H1 (cell line): Measurements from ENCODE around the gene RALGAPA2. TPM values are rescaled to one million over a fixed set of nuclear protein-coding genes. Genes with fewer than 3 reads are reported as not detected.

Source experiments
- CTCF ChIA-PET: fragments of 300-600 bp; sonication (Branson Sonifier 250); formaldehyde crosslinking; loops from one replicate; lab custom pipeline; 2021; ENCODE audit not compliant: partially characterized antibody; lab: Charles Lee
- POLR2A ChIA-PET: fragments of 300-600 bp; sonication (Branson Sonifier 250); formaldehyde crosslinking; loops from one replicate; lab custom pipeline; 2021; ENCODE audit warnings: inconsistent platforms; ENCODE audit not compliant: partially characterized antibody; lab: Charles Lee
- DNase-seq, 2 experiments: peaks; one replicate each; pipeline versions ENCODE4 v3.0.0 to v3.0.0-alpha.2; 2010 to 2022; ENCODE audit warnings: low spot score in 2 of 2, low read depth in 1 of 2, mixed read lengths in 1 of 2
- FAIRE-seq: peaks from 2 replicates; lab custom pipeline; 2011; peaks lifted over from hg19 to GRCh38; lab: Jason Lieb, UNC
- H2AFZ ChIP-seq: 2 replicates; pipeline ENCODE4 v1.8.1; 2012; ENCODE audit warnings: low read length, inconsistent platforms
- H2AK5ac ChIP-seq: 2 replicates; pipeline ENCODE4 v1.6.1; 2013; ENCODE audit warnings: low read depth, low read length
- H2BK120ac ChIP-seq: replicated peaks from 2 replicates; pipeline ENCODE3; 2013; ENCODE audit warnings: low read depth, low read length, inconsistent platforms
- H2BK12ac ChIP-seq: 2 replicates; pipeline ENCODE4 v1.6.1; 2013; ENCODE audit warnings: low read depth, low read length
- H2BK15ac ChIP-seq: 2 replicates; pipeline ENCODE4 v1.6.1; 2013; ENCODE audit warnings: low read length
- H2BK20ac ChIP-seq: 2 replicates; pipeline ENCODE4 v1.6.1; 2013; ENCODE audit warnings: low read length
- H2BK5ac ChIP-seq: 2 replicates; pipeline ENCODE4 v1.6.1; 2013; ENCODE audit warnings: low read depth, low read length
- H3K14ac ChIP-seq: 2 replicates; pipeline ENCODE4 v1.6.1; 2013; ENCODE audit warnings: inconsistent platforms; ENCODE audit not compliant: insufficient read length
- H3K18ac ChIP-seq: 2 replicates; pipeline ENCODE4 v1.6.1; 2013; ENCODE audit warnings: low read length; ENCODE audit errors: extremely low read depth
- H3K23ac ChIP-seq: 2 replicates; pipeline ENCODE4 v1.6.1; 2013; ENCODE audit warnings: inconsistent platforms; ENCODE audit not compliant: insufficient read length
- H3K23me2 ChIP-seq: 2 replicates; pipeline ENCODE4 v1.6.1; 2013; ENCODE audit warnings: low read depth, low read length
- H3K27ac ChIP-seq: 2 replicates; pipeline ENCODE4 v1.6.1; 2011; ENCODE audit warnings: low read depth, low read length, inconsistent platforms
- H3K27me3 ChIP-seq, 4 experiments: replicated peaks in 1 of 4; 1 replicate in 1 of 4; 2 replicates in 3 of 4; pipeline versions ENCODE4 v1.6.1 to v1.8.1; 2011 to 2013; ENCODE audit warnings: low read length in 3 of 4, mild to moderate bottlenecking in 3 of 4, inconsistent platforms in 2 of 4, mixed read lengths in 2 of 4, moderate library complexity in 1 of 4; ENCODE audit not compliant: control insufficient read depth in 3 of 4, insufficient read depth in 3 of 4; ENCODE audit errors: extremely low read depth in 1 of 4
- H3K36me3 ChIP-seq, 4 experiments: 2 replicates each; pipeline versions ENCODE4 v1.6.1 to v1.8.1; 2011 to 2013; ENCODE audit warnings: mild to moderate bottlenecking in 4 of 4, low read length in 3 of 4, moderate library complexity in 2 of 4, control low read depth in 1 of 4, inconsistent platforms in 1 of 4; ENCODE audit not compliant: insufficient read depth in 4 of 4, control insufficient read depth in 2 of 4
- H3K4ac ChIP-seq: replicated peaks from 2 replicates; pipeline ENCODE3; 2013; ENCODE audit warnings: low read length, low read depth, mixed read lengths, inconsistent platforms; ENCODE audit not compliant: insufficient read length
- H3K4me1 ChIP-seq, 4 experiments: replicated peaks in 1 of 4; 1 replicate in 1 of 4; 2 replicates in 3 of 4; pipeline versions ENCODE4 v1.6.1 to v1.8.1; 2011 to 2013; ENCODE audit warnings: low read length in 3 of 4, inconsistent platforms in 2 of 4, mixed read lengths in 1 of 4; ENCODE audit not compliant: insufficient read depth in 4 of 4, control insufficient read depth in 3 of 4
- H3K4me2 ChIP-seq, 2 experiments: 2 replicates each; pipeline versions ENCODE4 v1.6.1 to v1.8.1; 2011 to 2013; ENCODE audit warnings: low read depth in 2 of 2, low read length in 2 of 2, control low read depth in 1 of 2, inconsistent platforms in 1 of 2, mild to moderate bottlenecking in 1 of 2; ENCODE audit not compliant: insufficient read depth in 1 of 2
- H3K4me3 ChIP-seq, 4 experiments: fragments of 200-600, 300-600 bp in 1 of 4; sonication (generic), shearing (Covaris generic), sonication (Bioruptor Twin) in 1 of 4; 2 replicates each; pipeline versions ENCODE4 v1.5.1 to v1.8.1; 2011 to 2016; ENCODE audit warnings: low read length in 4 of 4, low read depth in 3 of 4, control low read depth in 2 of 4, inconsistent platforms in 2 of 4, mild to moderate bottlenecking in 2 of 4, mixed read lengths in 1 of 4, moderate library complexity in 1 of 4; ENCODE audit not compliant: insufficient read depth in 2 of 4; ENCODE audit errors: extremely low read depth in 1 of 4
- H3K56ac ChIP-seq: replicated peaks from 2 replicates; pipeline ENCODE3; 2013; ENCODE audit warnings: low read depth, mild to moderate bottlenecking, mixed read lengths, low read length, inconsistent platforms; ENCODE audit not compliant: insufficient read length
- H3K79me1 ChIP-seq: 2 replicates; pipeline ENCODE4 v1.6.1; 2013; ENCODE audit warnings: low read depth, low read length, control low read depth
- H3K79me2 ChIP-seq, 2 experiments: 2 replicates each; pipeline versions ENCODE4 v1.6.1 to v1.8.1; 2012 to 2013; ENCODE audit warnings: low read length in 2 of 2, mild to moderate bottlenecking in 2 of 2, inconsistent platforms in 1 of 2; ENCODE audit not compliant: insufficient read depth in 2 of 2, control insufficient read depth in 1 of 2
- H3K9ac ChIP-seq, 4 experiments: replicated peaks in 1 of 4; 1 replicate in 1 of 4; 2 replicates in 3 of 4; pipeline versions ENCODE4 v1.6.1 to v1.8.1; 2011 to 2013; ENCODE audit warnings: low read depth in 3 of 4, low read length in 3 of 4, control low read depth in 2 of 4, mild to moderate bottlenecking in 2 of 4, moderate library complexity in 2 of 4, inconsistent platforms in 1 of 4; ENCODE audit errors: extremely low read depth in 1 of 4
- H3K9me3 ChIP-seq, 2 experiments: 2 replicates each; pipeline versions ENCODE4 v1.6.1 to v1.8.1; 2012 to 2013; ENCODE audit warnings: mild to moderate bottlenecking in 2 of 2, moderate library complexity in 2 of 2, control low read depth in 1 of 2, inconsistent platforms in 1 of 2, low read depth in 1 of 2, low read length in 1 of 2, mixed read lengths in 1 of 2; ENCODE audit not compliant: insufficient read depth in 2 of 2
- H4K20me1 ChIP-seq, 2 experiments: replicated peaks in 1 of 2; 2 replicates each; pipeline versions ENCODE3 to v1.8.1; 2011 to 2013; ENCODE audit warnings: inconsistent platforms in 2 of 2, low read length in 2 of 2, mild to moderate bottlenecking in 1 of 2; ENCODE audit not compliant: insufficient read depth in 2 of 2, control insufficient read depth in 1 of 2
- H4K5ac ChIP-seq: 2 replicates; pipeline ENCODE4 v1.6.1; 2013; ENCODE audit warnings: low read length, low read depth, mixed read lengths, inconsistent platforms; ENCODE audit not compliant: insufficient read length
- H4K8ac ChIP-seq: 2 replicates; pipeline ENCODE4 v1.8.0; 2013; ENCODE audit warnings: mild to moderate bottlenecking, moderate library complexity, low read length, inconsistent platforms; ENCODE audit not compliant: insufficient read depth; ENCODE audit errors: extremely low read depth
- H4K91ac ChIP-seq: replicated peaks from 2 replicates; pipeline ENCODE3; 2013; ENCODE audit warnings: low read length, mixed read lengths, inconsistent platforms; ENCODE audit not compliant: insufficient read length
- ASH2L ChIP-seq: fragments of 200-600, 300-600 bp; sonication (generic); IDR thresholded peaks from one replicate; pipeline ENCODE4 v1.7.1; 2017; ENCODE audit warnings: low read length
- CBX8 ChIP-seq: fragments of 300-800, 300-1000 bp; sonication (generic); IDR thresholded peaks from 2 replicates; pipeline ENCODE4 v1.7.1; 2016; ENCODE audit warnings: low read depth, low read length, borderline replicate concordance
- CTCF ChIP-seq, 3 experiments: IDR thresholded peaks; 1 replicate in 2 of 3; 2 replicates in 1 of 3; pipeline versions ENCODE4 v1.5.1 to v1.6.1; 2011; ENCODE audit warnings: low read length in 3 of 3, mild to moderate bottlenecking in 3 of 3, inconsistent platforms in 2 of 3, low read depth in 1 of 3, moderate library complexity in 1 of 3; ENCODE audit not compliant: insufficient read depth in 1 of 3; ENCODE audit errors: control extremely low read depth in 1 of 3
- EP300 ChIP-seq, 2 experiments: IDR thresholded peaks; 1 replicate in 1 of 2; 2 replicates in 1 of 2; pipeline ENCODE4 v1.6.1; 2011 to 2012; ENCODE audit warnings: low read depth in 2 of 2, low read length in 2 of 2, mild to moderate bottlenecking in 2 of 2, borderline replicate concordance in 1 of 2, inconsistent platforms in 1 of 2, moderate library complexity in 1 of 2
- POU5F1 ChIP-seq: IDR thresholded peaks from 2 replicates; pipeline ENCODE4 v1.6.1; 2011; ENCODE audit warnings: low read depth, mild to moderate bottlenecking, low read length, moderate library complexity
- RAD21 ChIP-seq, 2 experiments: IDR thresholded peaks in 1 of 2; conservative IDR thresholded peaks in 1 of 2; 2 replicates each; pipeline ENCODE4 v1.6.1; 2011; ENCODE audit warnings: low read depth in 2 of 2, low read length in 2 of 2, improper control_type of control experiment in 1 of 2, inconsistent platforms in 1 of 2, mild to moderate bottlenecking in 1 of 2, moderate library complexity in 1 of 2
- RFX5 ChIP-seq: IDR thresholded peaks from 2 replicates; pipeline ENCODE4 v1.6.1; 2011; ENCODE audit warnings: low read depth, low read length, improper control_type of control experiment, borderline replicate concordance
- SAP30 ChIP-seq: fragments of 300-600 bp; sonication (generic); IDR thresholded peaks from 2 replicates; pipeline ENCODE4 v1.7.1; 2012; ENCODE audit warnings: low read length, moderate library complexity, mild to moderate bottlenecking, inconsistent platforms; ENCODE audit not compliant: insufficient read depth, insufficient replicate concordance
- SIX5 ChIP-seq: IDR thresholded peaks from 2 replicates; pipeline ENCODE4 v1.6.1; 2011; ENCODE audit warnings: mild to moderate bottlenecking, low read depth, low read length
- SRF ChIP-seq: IDR thresholded peaks from 2 replicates; pipeline ENCODE4 v1.6.1; 2011; ENCODE audit warnings: mild to moderate bottlenecking, low read depth, low read length, moderate library complexity
- TBP ChIP-seq: IDR thresholded peaks from 2 replicates; pipeline ENCODE4 v1.6.1; 2011; ENCODE audit warnings: low read depth, low read length, improper control_type of control experiment
- YY1 ChIP-seq: IDR thresholded peaks from 2 replicates; pipeline ENCODE4 v1.6.1; 2011; ENCODE audit warnings: low read depth, mild to moderate bottlenecking, low read length
- WGBS, 2 experiments: shearing (Covaris generic) in 1 of 2; methylation state at CpG; one replicate each; pipeline versions ENCODE4 v1.1.6 to v1.1.7; 2013 to 2015; ENCODE audit warnings: low lambda C conversion rate in 2 of 2, mixed read lengths in 2 of 2, inconsistent platforms in 1 of 2, low coverage in 1 of 2, missing lambda C conversion rate in 1 of 2; ENCODE audit not compliant: insufficient replicate concordance in 2 of 2, insufficient coverage in 1 of 2, insufficient read length in 1 of 2; ENCODE audit errors: extremely low coverage in 1 of 2, missing lambda C conversion rate in 1 of 2; 5-methylcytosine and 5-hydroxymethylcytosine counted together
- polyA plus RNA-seq, 7 experiments: library from polyadenylated mRNA; depleted of rRNA in 3 of 7; stranded (reverse) in 5 of 7; unstranded in 2 of 7; fragments of >200 nt in 5 of 7; fragments of 200-250 nt in 2 of 7; gene quantifications; 1 replicate in 5 of 7; 2 replicates in 1 of 7; 4 replicates in 1 of 7; pipeline versions ENCODE4 v1.2.1 to v1.2.3, GENCODE V29; 2011 to 2013; ENCODE audit warnings: missing spikeins in 2 of 7, mixed read lengths in 2 of 7
- total RNA-seq: library from RNA; stranded (reverse); fragmentation: NEBNext Ultra II Directional; extraction: Animal tissue kit (Norgen Biotek cat#: 25700); gene quantifications from 2 replicates; pipeline ENCODE4 v1.2.1, GENCODE V29; 2021

RALGAPA2 gene
- total and polyA plus RNA-seq, 2 of the 8 experiments (the other 6 are each of a cell fraction or from before 2014, with no cell fraction given): 5.1 to 25.5 TPM

DNA sequence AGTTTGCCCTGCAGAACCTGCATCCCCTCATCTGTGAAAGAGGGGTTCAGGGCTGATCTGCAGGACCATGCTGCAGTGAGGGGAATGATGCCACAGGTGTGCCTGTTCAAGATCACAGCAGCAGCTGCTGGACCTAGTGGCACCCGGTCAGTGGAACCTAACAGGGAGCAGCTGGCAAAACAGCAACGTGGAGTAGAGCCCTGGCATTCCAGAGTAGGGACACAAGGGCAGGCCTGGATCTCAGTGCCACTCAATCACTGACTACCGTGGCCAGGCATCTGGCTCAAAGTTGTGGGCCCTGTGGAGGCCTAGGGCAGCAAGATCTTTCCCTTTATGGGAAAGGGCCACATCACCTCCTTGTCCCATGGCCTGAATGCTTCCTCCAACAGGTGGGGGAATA, 282.4 kb downstream of the RALGAPA2 start:
- no peak overlapping the region for H3K4me3 ChIP-seq
- no peak overlapping the region for H2BK5ac ChIP-seq
- H3K4ac ChIP-seq: no peak overlapping the region
- no peak overlapping the region for H2AFZ ChIP-seq
- H3K14ac ChIP-seq: no peak overlapping the region
- no peak overlapping the region for H2AK5ac ChIP-seq
- ChIA-PET CTCF (interaction anchor here (1.3 kb wide), 1 partner anchor 20 kb away, joined by 3 read pairs; no protein-coding TSS in a partner anchor), POLR2A (no interaction called here)
- H4K91ac ChIP-seq: no peak overlapping the region
- no peak overlapping the region for H3K27ac ChIP-seq
- H4K20me1 ChIP-seq: no peaks in the 10 kb centered on the region
- no peaks in the 10 kb centered on the region for H3K36me3 ChIP-seq
- no peak overlapping the region for H4K8ac ChIP-seq
- no peak overlapping the region for H3K18ac ChIP-seq
- no peak for DNase-seq
- H2BK15ac ChIP-seq: no peak overlapping the region
- H2BK20ac ChIP-seq: no peak overlapping the region
- FAIRE-seq: no peak
- H3K4me2 ChIP-seq: no peak overlapping the region
- H3K23ac ChIP-seq: no peak overlapping the region
- H3K9ac ChIP-seq: no peak overlapping the region
- no peak overlapping the region for H3K56ac ChIP-seq
- no peak overlapping the region for H2BK120ac ChIP-seq
- H3K9me3 ChIP-seq: no peaks in the 10 kb centered on the region
- H3K79me1 ChIP-seq: no peaks in the 10 kb centered on the region; the same call in 1 of the 2 replicates
- WGBS, 2 experiments: 94% methylated on average over 3 of the region's 3 CpGs; no CpG with 5 or more reads in 1 of the 2 experiments
- no peak overlapping the region for H4K5ac ChIP-seq
- H3K23me2 ChIP-seq: no peaks in the 10 kb centered on the region
- no peak overlapping the region for H2BK12ac ChIP-seq
- no peaks in the 10 kb centered on the region for H3K27me3 ChIP-seq
- no peaks in the 10 kb centered on the region for H3K79me2 ChIP-seq
- H3K4me1 ChIP-seq: no peaks in the 10 kb centered on the region
- TF ChIP-seq EP300 (IDR thresholded peaks at IDR 0.05; ENCODE audit: borderline replicate concordance in 1 of 2, low read depth in 2 of 2, low read length in 2 of 2) (no peak), SAP30 (no peak), SIX5 (no peak), ASH2L (no peak), SRF (no peak), RFX5 (no peak), CBX8 (no peak), YY1 (no peak), POU5F1 (no peak), RAD21 (IDR thresholded peaks at IDR 0.05 in 1 of 2, conservative IDR thresholded peaks at IDR 0.05 in 1 of 2; ENCODE audit: low read depth in 2 of 2, low read length in 2 of 2) (no peak), TBP (no peak), CTCF (IDR thresholded peaks at IDR 0.05; ENCODE audit: control extremely low read depth in 1 of 3, insufficient read depth in 1 of 3, low read depth in 1 of 3, low read length in 3 of 3) (no peak)
